ENCODE results near the gene CRADD.

The CRADD gene

DNA sequence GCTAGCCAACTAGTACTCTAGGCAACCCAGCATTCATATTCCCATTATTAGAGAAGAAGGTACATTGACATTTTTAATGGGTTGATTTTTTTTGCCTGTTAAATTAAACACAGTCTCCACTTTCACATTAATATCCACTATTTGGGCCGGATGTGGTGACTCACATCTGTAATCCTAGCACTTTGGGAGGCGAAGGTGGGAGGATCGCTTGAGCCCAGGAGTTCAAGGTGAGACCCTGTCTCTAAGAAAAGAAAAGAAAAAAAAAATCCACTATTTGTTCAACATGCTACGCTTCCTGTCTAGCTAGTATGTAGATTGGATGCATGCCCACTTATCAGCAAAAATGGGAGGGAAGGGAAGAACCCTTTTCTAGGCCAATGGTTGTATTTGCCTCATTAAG is 7.1 kb upstream of the CRADD start:
- no peak for DNase-seq (ENCODE audit: low read depth in 3 of 3, low spot score in 1 of 3)

DNA sequence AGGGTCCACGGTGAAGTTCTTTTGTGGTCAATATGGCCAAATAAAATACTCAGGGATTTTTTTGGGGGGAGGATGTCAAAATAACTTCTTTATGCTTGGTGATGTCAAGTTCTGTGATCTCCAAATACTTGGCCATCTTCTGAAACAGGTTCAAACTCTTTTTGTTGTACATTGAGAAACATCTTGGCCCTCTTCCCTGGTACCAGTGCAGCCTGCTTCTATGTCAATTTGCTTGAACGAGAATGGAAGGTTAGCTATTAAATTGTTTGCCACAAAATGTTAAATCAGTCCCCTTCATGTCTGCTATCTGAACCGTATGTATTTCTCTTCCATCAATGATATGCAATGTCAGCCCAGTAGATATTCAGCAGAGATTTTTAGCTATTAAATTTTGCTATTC is 6.1 kb upstream of the CRADD start:
- no peak for DNase-seq (ENCODE audit: low read depth in 3 of 3, low spot score in 1 of 3)

DNA sequence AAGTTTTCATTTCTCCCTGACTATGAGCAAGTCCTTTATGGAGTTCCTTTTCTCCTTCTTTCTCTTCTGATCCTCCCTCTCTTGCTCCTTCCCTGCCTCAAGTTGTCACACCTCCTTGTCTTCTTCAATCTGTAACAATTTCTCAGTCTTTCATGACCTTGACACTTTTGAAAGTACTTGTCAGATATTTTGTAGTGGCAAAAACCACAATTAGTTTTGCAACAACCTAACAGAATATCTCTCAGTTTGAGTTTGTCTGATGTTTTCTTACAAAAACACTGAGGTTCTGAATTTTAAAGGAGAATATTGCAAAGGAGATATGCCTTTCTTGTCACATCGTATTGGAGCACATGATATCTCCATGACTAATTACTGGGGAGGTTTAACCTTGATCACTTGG is 4.1 kb upstream of the CRADD start:
- no peak for DNase-seq (ENCODE audit: low read depth in 3 of 3, low spot score in 1 of 3)

DNA sequence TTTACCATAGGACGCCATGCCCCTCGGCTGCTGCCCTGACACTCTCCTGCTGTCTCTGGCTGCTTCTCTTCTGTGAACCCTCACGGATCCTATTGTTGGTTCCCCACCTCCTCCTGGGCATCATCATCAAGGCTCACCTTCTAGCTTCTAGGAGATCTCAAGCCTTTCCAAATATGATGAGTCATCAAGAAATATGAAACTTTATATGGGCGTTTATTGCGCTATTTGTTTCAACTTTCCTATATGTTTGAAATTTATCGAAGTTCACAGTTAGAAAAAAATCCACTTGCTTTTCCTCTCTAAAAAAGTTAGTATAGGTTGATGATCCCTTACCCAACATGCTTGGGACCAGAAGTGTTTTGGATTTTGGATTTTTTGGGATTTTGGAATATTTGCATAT is 2.8 kb upstream of the CRADD start:
- no peak for DNase-seq (ENCODE audit: low read depth in 3 of 3, low spot score in 1 of 3)

DNA sequence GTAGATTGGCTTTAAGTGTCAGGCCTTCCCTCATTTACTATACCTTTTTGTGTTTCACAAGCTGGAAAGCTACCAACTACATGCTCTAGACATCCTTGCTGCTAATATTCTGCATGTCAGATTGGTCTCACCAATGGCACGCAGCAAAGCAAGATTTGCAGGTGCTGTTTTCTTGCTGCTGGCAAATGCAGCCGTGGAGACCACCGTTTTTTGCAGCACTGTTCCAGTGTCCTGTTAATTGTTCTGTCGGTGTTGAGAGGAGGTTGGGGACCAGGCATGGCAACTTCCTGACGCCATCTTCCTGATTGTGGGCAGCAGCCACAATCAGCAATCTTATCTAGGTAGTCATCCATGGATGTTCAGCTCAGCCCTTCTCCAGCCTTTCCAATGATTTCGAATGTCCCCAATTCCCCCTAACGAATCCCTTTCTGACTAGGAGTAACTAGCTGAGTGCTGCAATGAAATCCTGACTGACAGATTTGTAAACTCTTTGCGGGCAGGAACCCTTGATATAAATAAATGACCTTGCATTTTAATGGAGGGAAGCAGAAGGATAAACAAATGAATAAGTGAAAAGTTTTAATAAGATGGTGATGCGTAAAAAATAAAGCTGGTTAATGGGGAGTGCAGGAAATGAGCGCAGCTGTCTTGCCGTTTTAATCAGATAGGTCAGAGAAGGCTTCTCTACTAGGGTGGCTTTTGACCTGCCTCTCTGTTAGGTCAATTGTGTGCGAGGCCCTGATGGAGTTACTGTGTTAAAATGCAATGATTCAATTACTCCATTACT is 574 bp upstream of the CRADD start:
- no peak for DNase-seq (ENCODE audit: low read depth in 3 of 3, low spot score in 1 of 3)

DNA sequence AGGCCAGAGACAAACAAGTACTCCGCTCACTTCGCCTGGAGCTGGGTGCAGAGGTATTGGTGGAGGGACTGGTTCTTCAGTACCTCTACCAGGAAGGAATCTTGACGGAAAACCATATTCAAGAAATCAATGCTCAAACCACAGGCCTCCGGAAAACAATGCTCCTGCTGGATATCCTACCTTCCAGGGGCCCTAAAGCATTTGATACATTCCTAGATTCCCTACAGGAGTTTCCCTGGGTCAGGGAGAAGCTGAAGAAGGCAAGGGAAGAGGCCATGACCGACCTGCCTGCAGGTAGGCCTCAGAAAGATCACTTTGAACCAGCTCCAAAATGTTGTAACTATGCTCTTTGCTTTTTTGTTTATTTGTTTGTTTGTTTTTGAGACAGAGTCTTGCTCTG is 1.6 kb downstream of the CRADD start:
- DNase-seq (ENCODE audit: low read depth in 3 of 3, low spot score in 1 of 3): no peak

DNA sequence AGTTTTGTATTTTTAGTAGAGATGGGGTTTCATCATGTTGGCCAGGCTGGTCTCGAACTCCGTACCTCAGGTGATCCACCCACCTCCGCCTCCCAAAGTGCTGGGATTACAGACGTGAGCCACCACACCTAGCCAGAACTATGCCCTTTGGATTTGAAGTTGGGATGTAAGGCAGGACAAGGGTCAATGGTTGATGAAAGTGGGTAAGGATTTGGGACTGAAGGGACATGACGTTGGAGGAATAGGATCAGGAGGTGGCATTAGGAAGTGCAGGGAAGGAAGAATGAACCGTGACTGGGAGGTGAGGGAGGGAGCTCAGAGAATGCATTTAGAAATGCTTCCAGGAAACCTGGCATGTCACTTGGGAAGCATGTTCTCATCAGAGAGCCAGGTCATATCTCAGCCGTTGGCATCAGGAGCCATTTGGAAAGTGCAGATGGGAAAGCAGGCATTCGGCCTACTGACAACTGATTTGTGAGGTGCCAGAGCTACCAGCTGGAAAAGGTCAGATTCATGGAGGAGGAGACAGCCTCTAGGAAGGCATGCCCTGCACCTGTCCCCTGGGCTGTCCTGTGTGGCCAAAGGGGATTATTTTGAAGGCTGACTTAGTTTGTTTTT is 2.2 kb downstream of the CRADD start:
- no peak for DNase-seq (ENCODE audit: low read depth in 3 of 3, low spot score in 1 of 3)

DNA sequence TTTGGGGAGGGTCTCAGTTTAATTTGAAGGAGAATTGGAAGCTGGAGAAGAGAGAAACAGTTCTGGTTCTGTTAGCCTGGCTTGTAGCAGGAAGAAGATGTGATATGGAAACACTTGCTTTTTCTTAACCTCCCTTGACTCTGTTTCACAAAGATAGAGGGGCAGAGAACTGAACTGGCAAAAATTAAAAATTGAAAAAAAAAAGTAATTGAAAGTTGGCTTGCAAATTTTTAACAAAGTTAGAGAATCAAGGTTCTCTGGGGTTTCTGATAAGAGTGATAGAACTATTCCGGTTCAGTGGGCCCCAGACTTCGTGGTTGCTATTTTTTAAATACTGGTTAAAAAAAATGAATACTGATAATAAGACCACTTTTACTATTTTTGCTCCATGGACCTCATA is 2.8 kb downstream of the CRADD start:
- DNase-seq (ENCODE audit: low read depth in 3 of 3, low spot score in 1 of 3): no peak

DNA sequence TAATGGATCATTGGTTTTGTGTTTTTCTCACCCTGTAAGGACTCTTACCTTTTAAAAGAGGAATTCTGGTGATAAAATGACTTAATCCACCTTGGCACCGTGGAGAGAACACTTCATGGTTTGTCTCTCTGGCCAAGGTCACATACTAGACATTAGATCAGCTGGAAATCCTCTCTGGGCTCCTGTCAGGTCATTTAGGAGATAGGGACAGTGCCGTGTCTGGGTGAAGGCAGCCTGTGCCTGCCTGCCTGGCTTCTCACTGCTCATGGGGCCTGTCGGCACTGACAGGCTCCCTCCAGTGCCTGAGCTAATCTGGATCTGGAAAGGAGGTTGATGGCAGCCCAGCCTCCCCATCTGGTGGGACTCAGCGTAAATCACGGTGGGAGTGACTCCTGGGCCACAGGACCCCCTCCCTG is 5.7 kb downstream of the CRADD start:
- DNase-seq (ENCODE audit: low read depth in 3 of 3, low spot score in 1 of 3): no peak

DNA sequence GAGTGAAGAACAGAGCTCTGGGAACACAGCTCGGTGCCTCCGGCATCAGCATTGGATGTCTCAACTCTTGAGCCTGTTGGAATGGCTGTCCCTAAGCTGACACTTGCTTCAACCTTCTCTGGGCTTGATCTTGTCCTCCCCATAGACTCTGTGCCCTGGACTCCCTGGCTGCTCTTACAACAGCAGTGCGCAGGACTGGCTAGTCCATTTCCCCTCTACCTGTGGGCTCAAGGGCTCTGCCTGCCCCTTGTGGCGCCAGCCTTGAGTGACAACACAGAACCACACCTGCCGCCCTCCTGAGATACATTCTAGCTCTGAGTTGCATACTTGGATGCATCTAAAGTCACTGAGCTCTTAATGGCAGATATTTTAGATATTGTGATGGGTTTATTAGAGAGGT is 6.2 kb downstream of the CRADD start:
- DNase-seq (ENCODE audit: low read depth in 3 of 3, low spot score in 1 of 3): no peak

DNA sequence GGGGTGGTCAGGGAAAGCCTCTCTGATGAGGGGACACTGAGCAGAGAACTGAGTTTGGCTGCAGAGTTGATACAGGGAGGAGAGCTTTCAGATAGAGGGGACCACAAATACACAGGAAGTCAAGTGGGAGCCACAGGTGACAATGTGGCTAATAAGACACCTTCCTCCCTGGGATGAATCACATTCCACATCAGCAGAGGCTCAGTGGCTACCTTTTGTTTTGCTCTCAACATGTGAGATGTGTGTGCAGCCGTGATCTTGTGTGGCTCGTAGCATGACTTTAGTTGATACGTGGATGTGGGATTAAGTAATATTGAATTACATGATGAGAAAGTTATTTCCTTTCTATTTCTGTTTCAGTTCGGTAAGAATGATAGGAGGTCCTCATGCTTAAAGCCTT is 7.5 kb downstream of the CRADD start:
- no peak for DNase-seq (ENCODE audit: low read depth in 3 of 3, low spot score in 1 of 3)

DNA sequence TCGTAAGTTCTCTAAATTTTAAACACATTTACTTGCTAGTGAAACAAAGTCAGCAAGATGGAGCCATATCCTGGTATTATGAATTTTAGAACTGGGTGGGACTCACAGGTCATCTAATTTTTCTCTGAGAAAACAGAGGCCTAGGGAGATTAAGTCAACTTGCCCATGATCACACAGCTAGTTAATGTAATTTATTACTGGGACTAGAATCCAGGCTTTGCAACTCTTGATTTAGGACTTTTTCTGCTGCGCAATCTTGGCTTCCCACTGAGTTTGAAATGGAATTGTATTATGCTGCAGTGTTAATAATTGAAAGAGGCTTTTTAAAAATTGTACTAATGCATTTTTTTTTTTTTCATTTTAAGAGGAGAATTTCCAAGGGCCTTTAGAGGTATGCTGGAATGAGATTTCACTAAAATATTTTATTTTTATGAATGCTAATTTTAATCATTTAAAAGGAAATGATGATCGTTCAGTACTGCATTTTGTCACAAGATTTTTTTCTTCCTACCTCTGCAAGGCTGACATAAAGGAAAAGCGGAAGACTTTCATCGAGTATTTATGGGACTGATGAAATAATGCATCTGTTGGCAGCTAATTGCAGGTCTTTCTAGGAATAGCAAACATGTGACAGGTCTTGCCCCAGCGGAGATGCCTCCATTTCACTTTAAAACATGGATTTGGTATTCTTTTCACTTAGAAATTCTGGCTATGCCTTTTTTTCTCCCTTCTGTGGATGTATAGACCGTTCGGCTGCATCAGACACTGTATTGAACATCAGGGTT is 9.6 kb downstream of the CRADD start:
- no peak for DNase-seq (ENCODE audit: low read depth in 3 of 3, low spot score in 1 of 3)

DNA sequence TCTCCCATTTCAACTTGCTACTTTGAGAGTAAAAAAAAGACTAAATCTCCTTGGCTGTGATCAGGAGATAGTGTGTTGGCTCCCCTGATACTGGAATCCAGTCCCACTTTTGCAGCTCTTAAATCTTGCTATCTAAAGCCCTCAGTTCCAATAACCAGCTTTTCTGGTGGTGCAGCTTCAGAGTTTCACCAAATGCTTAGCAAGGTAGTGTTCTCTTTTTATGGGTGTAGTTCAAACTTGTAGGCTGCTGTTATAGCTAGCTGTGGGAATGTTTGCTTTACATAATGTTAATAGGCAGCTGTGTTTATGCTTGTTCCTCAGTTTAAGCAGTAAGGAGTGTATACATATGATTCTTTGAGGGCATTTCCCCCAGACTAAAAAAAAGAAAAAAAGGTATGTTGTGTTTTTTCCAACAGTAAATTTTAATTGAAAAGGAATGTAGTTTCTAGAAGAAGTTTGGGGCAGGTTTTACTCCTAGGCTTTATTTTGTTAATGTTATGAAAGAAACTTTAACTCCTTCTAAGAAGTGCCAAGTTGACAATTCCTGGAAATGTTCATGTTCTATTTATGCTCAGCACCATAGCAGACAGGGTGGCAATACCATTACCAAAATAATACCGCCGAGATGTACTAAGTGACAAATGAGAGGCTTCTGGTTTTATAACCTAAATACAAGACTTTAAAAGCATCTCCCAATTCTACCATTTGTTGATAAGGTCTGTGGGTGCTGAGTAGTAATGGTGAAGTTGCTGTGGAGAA is 12.1 kb downstream of the CRADD start:
- no peak for DNase-seq (ENCODE audit: low read depth in 3 of 3, low spot score in 1 of 3)

DNA sequence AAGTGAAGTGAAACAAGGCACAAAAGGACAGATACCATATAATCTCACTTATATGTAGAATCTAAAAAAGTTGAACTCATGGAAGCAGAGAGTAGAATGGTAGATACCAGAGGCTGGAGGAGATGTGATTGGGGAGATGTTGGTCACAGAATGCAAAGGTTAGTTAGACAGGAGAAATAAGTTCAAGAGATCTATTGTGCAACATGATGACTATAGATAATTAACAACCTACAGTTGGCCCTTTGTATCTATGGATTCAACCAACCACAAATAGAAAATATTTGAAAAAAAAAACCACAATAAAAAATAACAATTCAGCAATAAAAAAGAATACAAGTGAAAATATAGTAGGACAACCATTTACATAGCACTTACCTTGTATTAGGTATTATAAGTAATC is 19.3 kb downstream of the CRADD start:
- DNase-seq (ENCODE audit: low read depth in 3 of 3, low spot score in 1 of 3): no peak

DNA sequence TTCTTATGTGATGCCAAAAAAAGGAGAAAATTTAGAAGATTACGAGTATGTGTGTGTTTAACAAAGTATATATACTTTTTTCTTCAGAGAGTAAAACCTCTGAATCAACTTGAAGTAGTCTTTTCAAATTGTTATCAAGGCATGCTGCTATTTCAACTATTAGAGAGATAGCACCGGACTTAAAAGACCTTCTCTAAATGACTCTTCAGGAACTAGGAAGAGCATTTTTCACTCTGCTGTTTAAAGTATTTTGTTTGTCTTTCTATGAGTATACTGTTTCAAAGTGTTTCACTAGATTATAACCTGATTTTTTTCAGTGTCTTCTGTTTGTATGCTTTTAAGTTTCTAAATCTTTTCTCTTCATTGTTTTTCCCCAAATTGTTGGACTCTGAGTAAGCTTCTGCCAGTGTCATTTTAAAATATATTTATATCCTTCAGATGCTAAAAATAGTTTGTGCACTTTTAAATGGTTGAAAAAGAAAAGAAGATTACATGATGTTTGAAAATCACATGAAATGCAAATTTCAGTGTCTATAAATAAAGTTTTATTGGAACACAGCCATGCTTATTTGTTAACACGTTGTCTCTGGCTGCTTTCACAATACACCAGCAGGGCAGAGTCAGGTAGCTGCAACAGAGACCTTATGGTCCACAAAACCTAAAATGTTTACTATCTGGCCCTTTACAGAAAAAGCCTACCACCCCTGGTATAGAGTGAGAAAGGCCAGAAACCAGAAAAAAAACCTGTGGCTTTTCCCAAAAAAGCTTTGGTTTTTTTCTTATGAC is 21.3 kb downstream of the CRADD start:
- DNase-seq (ENCODE audit: low read depth in 3 of 3, low spot score in 1 of 3): no peak

DNA sequence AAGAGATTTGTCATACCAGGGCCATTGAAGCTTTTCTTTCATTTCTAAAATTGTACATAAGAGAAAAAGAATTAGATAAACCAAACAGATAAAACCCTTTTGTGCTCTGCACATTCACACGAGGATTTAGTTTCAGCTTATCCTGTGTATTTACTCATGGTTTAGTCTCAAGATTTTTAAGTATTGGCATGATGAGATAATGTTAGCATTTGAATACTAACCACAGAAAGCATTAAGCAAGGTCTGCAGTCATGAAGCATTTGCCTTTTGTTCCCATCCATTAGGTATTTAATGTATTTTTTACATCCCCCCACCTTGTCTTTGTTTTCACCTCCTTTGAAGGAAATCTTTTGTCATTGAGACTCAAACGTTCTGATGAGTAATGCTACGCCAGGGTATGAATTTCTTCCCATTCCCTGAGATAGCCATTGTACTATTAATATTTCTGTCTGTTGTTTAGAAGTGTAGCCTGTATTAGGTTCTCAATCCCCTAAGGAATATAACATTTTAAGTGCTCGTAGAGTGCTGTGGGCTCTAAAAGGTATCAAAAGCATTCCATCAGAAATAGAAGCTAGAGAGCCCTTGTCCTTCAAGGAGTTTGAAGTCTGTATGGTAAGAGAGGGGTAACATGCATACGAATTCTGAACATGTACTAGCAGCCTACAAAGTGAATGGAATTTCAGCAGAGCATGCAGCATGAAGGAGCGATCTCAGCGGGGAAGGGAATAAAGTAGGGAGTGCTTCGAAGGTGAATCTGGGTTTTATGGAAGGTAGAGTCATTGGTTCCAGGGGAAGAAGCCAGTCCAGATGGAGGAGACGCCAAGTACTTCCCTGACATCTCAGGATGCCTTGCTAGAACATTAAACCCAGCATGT is 22.3 kb downstream of the CRADD start:
- DNase-seq (ENCODE audit: low read depth in 3 of 3, low spot score in 1 of 3): no peak

DNA sequence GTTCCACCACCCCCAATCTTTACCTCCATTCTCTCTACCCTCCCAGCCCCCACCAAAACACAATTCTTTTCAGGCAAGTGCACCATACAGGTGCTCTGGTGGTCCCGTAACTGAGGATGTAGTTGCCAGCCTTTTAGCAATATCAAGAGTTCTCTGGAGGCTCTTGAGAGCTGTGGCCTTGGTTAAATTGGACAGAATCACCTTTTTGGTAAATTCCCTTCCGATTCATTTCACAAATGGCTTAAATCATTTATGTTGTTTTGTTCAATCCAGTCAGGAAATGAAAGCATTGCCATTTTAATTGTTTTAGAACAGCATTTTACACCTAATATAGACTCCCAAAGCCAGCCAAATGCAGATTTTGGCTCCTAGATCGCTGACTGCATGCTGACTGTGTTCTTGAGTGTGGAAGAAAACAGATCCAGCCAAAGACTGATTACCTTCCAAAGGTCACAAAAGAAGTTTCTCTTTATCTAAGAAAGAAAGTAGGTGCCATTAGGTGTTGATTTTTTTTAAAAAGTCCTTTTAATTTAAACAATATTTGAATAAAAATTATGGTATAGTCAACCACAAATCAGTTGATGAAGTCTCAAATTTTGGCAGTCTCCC is 25.6 kb downstream of the CRADD start:
- no peak for DNase-seq (ENCODE audit: low read depth in 3 of 3, low spot score in 1 of 3)

DNA sequence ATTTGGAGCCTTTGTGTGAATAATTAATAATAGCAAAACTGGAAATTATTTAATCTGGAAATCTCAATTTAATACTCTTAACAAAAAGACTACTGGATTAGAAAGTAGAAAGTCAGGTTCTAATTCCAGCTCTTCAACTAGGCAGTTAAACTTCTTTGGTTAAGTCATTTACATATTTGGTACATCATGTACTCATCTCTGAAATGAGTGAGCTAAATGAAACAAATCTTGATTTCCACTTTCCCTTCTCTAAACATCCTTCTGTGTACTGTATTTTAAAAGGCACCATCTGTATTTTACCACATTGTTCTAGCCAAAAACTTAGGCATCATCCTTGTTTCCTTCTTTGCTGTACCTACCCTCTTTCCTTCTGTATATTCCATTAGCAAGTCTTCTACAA is 26.9 kb downstream of the CRADD start:
- no peak for DNase-seq (ENCODE audit: low read depth in 3 of 3, low spot score in 1 of 3)

DNA sequence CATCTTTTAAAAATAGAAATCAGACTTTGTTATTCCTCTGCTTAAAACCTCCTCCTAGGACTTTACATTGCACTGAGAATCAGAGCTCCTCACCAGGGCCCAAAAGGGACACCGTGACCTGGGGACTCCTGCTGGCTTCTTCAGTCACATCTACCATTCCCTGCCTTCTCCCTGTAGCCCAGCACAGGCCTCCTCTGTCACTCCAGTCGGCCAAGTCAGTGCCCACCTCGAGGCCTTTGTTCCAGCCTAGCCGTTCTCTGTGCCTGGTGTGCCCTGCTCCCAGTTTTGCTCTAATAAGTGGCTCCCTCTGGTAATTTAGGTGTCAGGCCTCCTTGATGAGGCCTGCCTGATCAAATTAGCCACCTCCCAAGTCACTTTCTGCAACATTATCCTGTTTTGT is 27.4 kb downstream of the CRADD start:
- no peak for DNase-seq (ENCODE audit: low read depth in 3 of 3, low spot score in 1 of 3)
